Heart left ventricle (tissue), 13 donors: ENCODE results near the gene TANK.

Source experiments
- POLR2A ChIP-seq, 2 donors: fragments of 450-650 bp; IDR thresholded peaks; one replicate each; pipeline ENCODE4 v1.6.1; 2017; ENCODE audit warnings: antibody characterized with exemption in 2 of 2, mild to moderate bottlenecking in 2 of 2, moderate library complexity in 2 of 2
- TF ChIP-seq, protein P1 (sequence below), 12 donors: fragments of 200-600 bp; sonication (generic) in 4 of 12; IDR thresholded peaks; one replicate each; pipeline versions ENCODE4 v1.5.0 to v1.8.0; 2018 to 2022; ENCODE audit warnings: antibody characterized with exemption in 12 of 12, mild to moderate bottlenecking in 5 of 12
- donor health status: ischemic (EF 13 %, LVEDD 7.1; RV severe dilation, severe dysfunction).
- donor health status: DM: no; HTN: yes; CAD: no.
- donor health status: DM: no; HTN: no; CAD: no.
- donor health status: ischemic (EF 25% LVEDD 6.9; RV normal size, moderate dysfunction).
- donor health status: ischemic (EF 25% LVEDD 5.7; RV mildly dilated, moderate dysfunction).
- donor health status: ischemic (EF 35%, LVEDD 5.7; RV mildly dilated, moderate dysfunction).
- donor health status: nonischemic (EF 11% LVEDD 7.7; RV severe dilation, severe dysfunction).
- donor health status: DM: yes; HTN: yes; CAD: no.
- donor health status: PGD.
- donor health status: ischemic (EF 29% LVEDD 5.4; RV normal size, mild dysfunction).
- donor health status: nonischemic (EF 23%, LVEDD 6.1; RV moderate dilation, normal function).

DNA sequence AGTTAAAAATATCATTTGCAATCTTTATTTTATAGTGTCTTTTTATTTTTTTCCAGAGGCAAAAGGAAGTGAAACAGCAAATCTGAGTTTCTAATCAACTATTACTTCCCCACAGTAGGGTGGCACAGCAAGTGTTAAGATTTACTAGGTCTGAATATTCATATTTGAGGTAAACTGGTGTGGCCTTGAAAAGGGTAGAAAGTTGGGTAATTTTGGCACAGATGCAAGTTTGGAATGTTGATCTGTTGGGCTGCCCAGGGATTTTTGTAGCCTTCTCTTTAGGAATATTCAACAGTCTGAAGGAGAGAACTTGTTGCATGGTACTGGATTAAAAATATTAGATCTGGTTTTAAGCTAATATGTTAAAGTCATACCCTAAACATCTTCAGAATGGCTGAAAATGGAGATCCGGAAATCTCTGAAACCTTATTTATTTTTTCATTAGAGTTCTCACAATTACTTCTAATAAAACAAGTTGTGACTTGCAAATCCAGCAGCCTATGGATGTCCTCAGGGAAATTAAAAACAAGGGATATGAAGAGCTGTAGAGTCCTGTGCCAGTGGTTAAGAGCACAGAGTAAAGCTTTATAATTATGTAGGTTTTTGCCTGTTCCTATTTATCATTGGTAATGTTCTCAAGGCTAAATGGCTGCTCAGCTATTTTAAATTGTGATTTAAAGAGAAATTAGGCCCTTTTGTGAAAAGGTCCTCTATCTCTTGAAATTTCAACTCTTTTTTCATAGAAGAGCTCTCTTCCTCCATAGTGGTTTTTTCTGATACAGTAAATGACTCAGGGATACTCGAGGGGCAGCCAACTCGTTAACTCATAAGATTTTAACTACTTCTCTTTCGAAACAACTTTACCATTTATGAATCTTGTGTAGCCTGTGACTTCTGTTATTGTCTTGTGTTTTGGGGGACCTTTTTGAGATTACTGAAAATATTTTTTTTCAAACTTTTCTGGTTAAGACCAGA lies 11.0 kb downstream of the TANK start:
- TF ChIP-seq, protein P1, sequence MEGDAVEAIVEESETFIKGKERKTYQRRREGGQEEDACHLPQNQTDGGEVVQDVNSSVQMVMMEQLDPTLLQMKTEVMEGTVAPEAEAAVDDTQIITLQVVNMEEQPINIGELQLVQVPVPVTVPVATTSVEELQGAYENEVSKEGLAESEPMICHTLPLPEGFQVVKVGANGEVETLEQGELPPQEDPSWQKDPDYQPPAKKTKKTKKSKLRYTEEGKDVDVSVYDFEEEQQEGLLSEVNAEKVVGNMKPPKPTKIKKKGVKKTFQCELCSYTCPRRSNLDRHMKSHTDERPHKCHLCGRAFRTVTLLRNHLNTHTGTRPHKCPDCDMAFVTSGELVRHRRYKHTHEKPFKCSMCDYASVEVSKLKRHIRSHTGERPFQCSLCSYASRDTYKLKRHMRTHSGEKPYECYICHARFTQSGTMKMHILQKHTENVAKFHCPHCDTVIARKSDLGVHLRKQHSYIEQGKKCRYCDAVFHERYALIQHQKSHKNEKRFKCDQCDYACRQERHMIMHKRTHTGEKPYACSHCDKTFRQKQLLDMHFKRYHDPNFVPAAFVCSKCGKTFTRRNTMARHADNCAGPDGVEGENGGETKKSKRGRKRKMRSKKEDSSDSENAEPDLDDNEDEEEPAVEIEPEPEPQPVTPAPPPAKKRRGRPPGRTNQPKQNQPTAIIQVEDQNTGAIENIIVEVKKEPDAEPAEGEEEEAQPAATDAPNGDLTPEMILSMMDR (IDR thresholded peaks at IDR 0.05) = no peak
- TF ChIP-seq POLR2A (IDR thresholded peaks at IDR 0.05) = no peak
